ENCODE measurements around the gene CCR2. TPM values are rescaled to one million over a fixed set of nuclear protein-coding genes. Genes with fewer than 3 reads are reported as not detected.

Gene CCR2
- total RNA-seq, 2 donors from 2014 or later = 0.19 TPM; not detected in 1

DNA sequence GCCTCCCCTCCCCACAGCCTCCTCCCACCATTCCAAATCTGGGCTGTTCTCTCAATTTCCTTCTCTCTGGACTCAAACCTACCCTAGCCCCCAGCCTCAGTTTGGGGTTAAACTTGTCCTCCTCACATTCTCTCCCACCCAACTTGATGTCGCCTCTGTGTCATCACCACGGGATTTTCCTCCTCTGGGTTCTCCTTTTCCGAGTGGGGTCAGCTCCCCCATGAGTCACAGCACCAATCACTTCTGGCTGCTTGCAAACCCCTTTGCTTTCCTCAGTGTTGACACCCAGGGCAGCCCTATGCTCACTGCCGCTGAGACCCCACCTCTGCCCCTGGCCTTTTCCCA is 52.5 kb downstream of the CCR2 start:
- H3K36me3 Mint-ChIP-seq = peaks cover 4 to 7% of the 10 kb centered on the region in 2 donors
- ATAC-seq (no peak), DNase-seq (ENCODE audit: low spot score in 2 of 2) (no peak)
- H3K9me3 Mint-ChIP-seq = peaks cover 0 to 4% of the 10 kb centered on the region in 2 donors
- H3K27ac Mint-ChIP-seq = peak overlapping the region in 1 of 2 donors; percentile 88

GRCh38 chr3:46406788-46407611 is 53.1 kb downstream of the CCR2 start, which contains the start of the genes CCR5AS and CCRL2:
CCR5AS (minus strand) TSS chr3:46407066.
CCRL2 (plus strand) TSS chr3:46407259; CDS start chr3:46408080, 821 bp downstream.
- peaks cover 0 to 4% of the 10 kb centered on the region in 2 donors for H3K9me3 Mint-ChIP-seq
- H3K27ac Mint-ChIP-seq = peak within 1 kb of the TSS; percentile 72 to 88
- ATAC-seq = peak; percentile 88 to 90
- peak; percentile 17 to 62 for DNase-seq (ENCODE audit: low spot score in 2 of 2)
- H3K36me3 Mint-ChIP-seq = peaks cover 4 to 7% of the 10 kb centered on the region in 2 donors

- Mint-ChIP-seq H3K27ac (no peak overlapping the region), H3K36me3 (peaks cover 4 to 7% of the 10 kb centered on the region in 2 donors), H3K9me3 (peaks cover 0 to 4% of the 10 kb centered on the region in 2 donors)
- no peak for DNase-seq (ENCODE audit: low spot score in 2 of 2)
- no peak for ATAC-seq
Measured at GRCh38 chr3:46407970-46408369, 54.1 kb downstream of the CCR2 start.

- Mint-ChIP-seq H3K36me3 (peaks cover 4 to 7% of the 10 kb centered on the region in 2 donors), H3K9me3 (peaks cover 0 to 4% of the 10 kb centered on the region in 2 donors), H3K27ac (no peak overlapping the region)
- DNase-seq (ENCODE audit: low spot score in 2 of 2) (no peak), ATAC-seq (no peak)
Measured at GRCh38 chr3:46408853-46409252, 54.9 kb downstream of the CCR2 start.

DNA sequence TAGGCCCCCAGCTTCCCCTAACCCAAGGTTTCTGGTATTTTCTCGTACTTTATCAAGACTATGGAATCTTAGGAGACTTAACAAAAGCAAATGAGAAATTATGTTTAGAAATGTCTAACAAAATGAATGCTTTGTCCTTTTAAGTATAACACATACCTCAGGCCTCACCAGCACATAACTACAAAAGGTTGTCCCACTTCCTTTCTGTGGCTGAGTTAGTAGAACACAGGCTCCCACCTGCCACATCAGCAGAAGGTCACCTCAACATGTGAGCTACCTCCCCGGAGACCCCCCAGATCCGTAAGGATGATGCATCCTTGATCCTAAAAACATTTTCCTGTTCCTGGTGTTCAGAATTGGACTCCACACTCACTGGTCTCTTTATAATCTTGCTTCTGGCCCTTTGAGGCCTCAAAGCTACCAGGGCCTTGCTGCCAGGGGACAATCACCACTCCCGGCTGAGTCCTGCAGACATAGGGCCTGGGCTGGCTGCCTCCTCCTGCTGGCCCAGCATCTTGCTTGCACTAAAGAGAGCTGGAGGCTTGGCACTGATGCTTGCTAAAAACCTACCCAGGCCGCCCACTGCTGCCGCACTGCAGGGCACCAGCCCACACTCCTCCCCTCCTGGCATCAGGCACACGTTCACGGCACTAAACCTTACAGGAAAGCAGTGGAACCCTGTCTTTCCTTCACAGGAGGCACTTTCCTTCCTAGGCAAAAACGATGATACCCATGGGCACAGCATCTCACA is 56.0 kb downstream of the CCR2 start:
- no peak for ATAC-seq
- no peak overlapping the region for H3K27ac Mint-ChIP-seq
- no peak for DNase-seq (ENCODE audit: low spot score in 2 of 2)
- peaks cover 4 to 7% of the 10 kb centered on the region in 2 donors for H3K36me3 Mint-ChIP-seq
- H3K9me3 Mint-ChIP-seq = peaks cover 0 to 4% of the 10 kb centered on the region in 2 donors

Other genes starting within 250 kb of the CCR2 start
- under 1 TPM in 1 of 2 donors, not detected in 1; 0.19 TPM for gene CCR1, start 145.8 kb upstream of the CCR2 start, total RNA-seq
- gene CCR3, start 111.7 kb upstream of the CCR2 start, total RNA-seq = not detected
- under 1 TPM in 1 of 2 donors, not detected in 1; 0.25 TPM for gene CCR5, start 16.8 kb downstream of the CCR2 start, total RNA-seq
- gene CCRL2, start 53.1 kb downstream of the CCR2 start, total RNA-seq = 1 to 10 TPM in 1 of 2 donors, under 1 TPM in 1; 0.72 to 1.4 TPM
- not detected for gene LTF, start 110.8 kb downstream of the CCR2 start, total RNA-seq
- not detected for gene RTP3, start 143.9 kb downstream of the CCR2 start, total RNA-seq
- gene LRRC2, start 212.2 kb downstream of the CCR2 start, total RNA-seq = not detected

Data from activated naive CD4-positive, alpha-beta T cell treated with anti-CD3 and anti-CD28 coated beads, Interleukin-2, amount 50 U/mL, for 72 hours (primary cell).